Measurements from ENCODE around the gene PFDN1.

- TF ChIP-seq POLR2A (IDR thresholded peaks at IDR 0.05), result no peak
- TF ChIP-seq POLR2AphosphoS5 (IDR thresholded peaks at IDR 0.05), result no peak
These were observed 44.5 kb upstream of the PFDN1 start for GRCh38 chr5:140347360-140347759.

All from spleen (tissue), 3 donors.